Nephron progenitor cell (in vitro differentiated cells): ENCODE data around the gene SLC39A6.
"Not testable (repeated sequence)": the region's sequence is repeated elsewhere in the genome, so short reads cannot be mapped to it uniquely, and the experiment has no call there.

Experiments used
- DNase-seq: peaks from one replicate; pipeline ENCODE4 v3.0.0; 2021
- H3K27ac Mint-ChIP-seq: 2 replicates; pipeline ENCODE4 v1.8.0; 2021; ENCODE audit warnings: mild to moderate bottlenecking, moderate library complexity, mixed read lengths
- H3K27me3 Mint-ChIP-seq: 2 replicates; pipeline ENCODE4 v1.8.0; 2021; ENCODE audit warnings: mild to moderate bottlenecking, low read depth, mixed read lengths; ENCODE audit not compliant: poor library complexity
- H3K36me3 Mint-ChIP-seq: 2 replicates; pipeline ENCODE4 v1.8.0; 2021; ENCODE audit warnings: low read depth, mixed read lengths
- H3K4me1 Mint-ChIP-seq: 2 replicates; pipeline ENCODE4 v1.8.0; 2021; ENCODE audit warnings: mixed read lengths
- H3K4me3 Mint-ChIP-seq: 2 replicates; pipeline ENCODE4 v1.8.0; 2021; ENCODE audit warnings: mild to moderate bottlenecking, moderate library complexity, mixed read lengths
- H3K9me3 Mint-ChIP-seq: 2 replicates; pipeline ENCODE4 v1.8.0; 2021; ENCODE audit warnings: mild to moderate bottlenecking, moderate library complexity, mixed read lengths
- CTCF ChIP-seq: fragments of 200-600 bp; sonication (generic); IDR thresholded peaks from 2 replicates; pipeline ENCODE4 v1.5.0; 2021; ENCODE audit warnings: antibody characterized with exemption

SLC39A6 gene

GRCh38 chr18:36128530-36128870, 640 bp downstream of the SLC39A6 start:
- TF ChIP-seq CTCF, result no peak
- Mint-ChIP-seq H3K27ac (peak overlapping the region; percentile 46), H3K4me3 (peak overlapping the region; percentile 96), H3K9me3 (no peaks in the 10 kb centered on the region), H3K36me3 (peaks cover 50% of the 10 kb centered on the region), H3K4me1 (peaks cover 54% of the 10 kb centered on the region), H3K27me3 (peaks cover 2% of the 10 kb centered on the region)
- peak; percentile 34 for DNase-seq

GRCh38 chr18:36127836-36128529, 1.2 kb downstream of the SLC39A6 start:
- Mint-ChIP-seq H3K4me3 (peak overlapping the region; percentile 96), H3K27ac (peak overlapping the region; percentile 46)

DNA sequence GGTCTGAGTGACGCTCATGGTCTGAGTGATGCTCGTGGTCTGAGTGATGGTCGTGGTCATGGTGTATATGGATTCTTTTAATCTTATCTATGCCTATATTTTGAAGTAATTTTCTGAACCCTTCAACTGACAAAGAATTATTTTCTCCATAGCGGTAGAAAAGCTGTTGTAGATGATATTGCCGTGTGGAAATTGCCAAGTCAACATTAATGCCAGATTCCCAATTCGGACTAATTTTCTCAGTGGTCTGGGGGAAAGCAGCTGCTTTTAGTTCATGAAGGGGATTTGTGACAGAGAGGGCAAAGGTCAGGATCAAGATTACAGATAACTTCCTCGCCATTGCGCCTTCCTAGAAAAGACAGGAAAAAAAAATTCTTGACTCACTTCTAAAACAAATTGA, 2.5 kb downstream of the SLC39A6 start:
- TF ChIP-seq CTCF, result no peak
- no peak for DNase-seq
- Mint-ChIP-seq H3K4me1 (peaks cover 42% of the 10 kb centered on the region), H3K27ac (no peak overlapping the region), H3K4me3 (peak overlapping the region; percentile 58), H3K9me3 (no peaks in the 10 kb centered on the region), H3K36me3 (peaks cover 53% of the 10 kb centered on the region), H3K27me3 (peaks cover 2% of the 10 kb centered on the region)

More at GRCh38 chr18:36127836-36128529, 1.2 kb downstream of the SLC39A6 start:
- H3K27me3 Mint-ChIP-seq, result peaks cover 2% of the 10 kb centered on the region
- H3K4me1 Mint-ChIP-seq, result peaks cover 53% of the 10 kb centered on the region
- no peak for DNase-seq
- no peaks in the 10 kb centered on the region for H3K9me3 Mint-ChIP-seq
- TF ChIP-seq CTCF, result no peak
- H3K36me3 Mint-ChIP-seq, result peaks cover 53% of the 10 kb centered on the region

GRCh38 chr18:36124841-36125240, 4.3 kb downstream of the SLC39A6 start:
- Mint-ChIP-seq H3K4me3 (no peak overlapping the region), H3K4me1 (peaks cover 29% of the 10 kb centered on the region), H3K27ac (no peak overlapping the region), H3K36me3 (peaks cover 66% of the 10 kb centered on the region), H3K27me3 (peaks cover 2% of the 10 kb centered on the region), H3K9me3 (no peaks in the 10 kb centered on the region)
- no peak for TF ChIP-seq CTCF
- DNase-seq, result no peak

- H3K4me3 Mint-ChIP-seq, result no peak overlapping the region
- TF ChIP-seq CTCF, result no peak
Measured at GRCh38 chr18:36120297-36120696, 8.8 kb downstream of the SLC39A6 start.

GRCh38 chr18:36116771-36117170, 12.4 kb downstream of the SLC39A6 start:
- H3K27me3 Mint-ChIP-seq, H3K4me1 Mint-ChIP-seq, H3K27ac Mint-ChIP-seq, H3K4me3 Mint-ChIP-seq, H3K9me3 Mint-ChIP-seq, DNase-seq: not testable (repeated sequence)
- peaks cover 87% of the 10 kb centered on the region for H3K36me3 Mint-ChIP-seq

More at GRCh38 chr18:36120297-36120696, 8.8 kb downstream of the SLC39A6 start:
- Mint-ChIP-seq H3K27ac (no peak overlapping the region), H3K36me3 (peaks cover 85% of the 10 kb centered on the region), H3K27me3 (no peaks in the 10 kb centered on the region), H3K9me3 (no peaks in the 10 kb centered on the region), H3K4me1 (no peaks in the 10 kb centered on the region)
- DNase-seq, result no peak
